ENCODE measurements around the gene TMC2. TPM values are rescaled to one million over a fixed set of nuclear protein-coding genes. Genes with fewer than 3 reads are reported as not detected.

The TMC2 gene
- total RNA-seq, 1 experiment from 2014 or later = not detected

- no peaks in the 10 kb centered on the region for H3K4me1 ChIP-seq (ENCODE audit: insufficient read depth, low read length, poor library complexity, severe bottlenecking)
- no peak overlapping the region for H3K27ac ChIP-seq (ENCODE audit: low read depth, low read length, poor library complexity, severe bottlenecking)
- ChIA-PET CTCF (no interaction called here), POLR2A (ENCODE audit: low non-redundant PET) (no interaction called here)
- no peaks in the 10 kb centered on the region for H3K27me3 ChIP-seq (replicated peaks; ENCODE audit: insufficient read depth, low read depth, low read length, poor library complexity)
- BruUV-seq (replicated peaks) = no TSS peak
- no peaks in the 10 kb centered on the region for H3K9me3 ChIP-seq (ENCODE audit: low read depth, low read length, poor library complexity, severe bottlenecking)
- intact Hi-C loops (cut with micrococcal nuclease; ENCODE audit: unreplicated experiment) = no loop called here
- no peaks in the 10 kb centered on the region for H3K36me3 ChIP-seq (ENCODE audit: insufficient read depth, low read length, poor library complexity, severe bottlenecking)
- no peak for TF ChIP-seq EZH2 (IDR thresholded peaks at IDR 0.05; ENCODE audit: borderline replicate concordance, low read depth, low read length, poor library complexity, severe bottlenecking)
- TF ChIP-seq CTCF (conservative IDR thresholded peaks at IDR 0.05; ENCODE audit: low read depth, low read length) = no peak
- no peak for DNase-seq (ENCODE audit: low spot score)
- no peak overlapping the region for H3K4me3 ChIP-seq (ENCODE audit: low read depth, low read length, poor library complexity, severe bottlenecking)
These were observed 83.0 kb downstream of the TMC2 start for GRCh38 chr20:2619337-2619736.

- H3K27ac ChIP-seq (ENCODE audit: low read depth, low read length, poor library complexity, severe bottlenecking) = no peak overlapping the region
- ChIA-PET POLR2A (ENCODE audit: low non-redundant PET) (no interaction called here), CTCF (no interaction called here)
- BruUV-seq (replicated peaks) = no TSS peak
- no peak overlapping the region for H3K4me3 ChIP-seq (ENCODE audit: low read depth, low read length, poor library complexity, severe bottlenecking)
- H3K36me3 ChIP-seq (ENCODE audit: insufficient read depth, low read length, poor library complexity, severe bottlenecking) = no peaks in the 10 kb centered on the region
- H3K27me3 ChIP-seq (replicated peaks; ENCODE audit: insufficient read depth, low read depth, low read length, poor library complexity) = no peaks in the 10 kb centered on the region
- intact Hi-C loops (cut with micrococcal nuclease; ENCODE audit: unreplicated experiment) = no loop called here
- TF ChIP-seq EZH2 (IDR thresholded peaks at IDR 0.05; ENCODE audit: borderline replicate concordance, low read depth, low read length, poor library complexity, severe bottlenecking) (no peak), CTCF (conservative IDR thresholded peaks at IDR 0.05; ENCODE audit: low read depth, low read length) (no peak)
- no peaks in the 10 kb centered on the region for H3K4me1 ChIP-seq (ENCODE audit: insufficient read depth, low read length, poor library complexity, severe bottlenecking)
- DNase-seq (ENCODE audit: low spot score) = no peak
- no peaks in the 10 kb centered on the region for H3K9me3 ChIP-seq (ENCODE audit: low read depth, low read length, poor library complexity, severe bottlenecking)
These were observed 83.7 kb downstream of the TMC2 start for GRCh38 chr20:2619961-2620595.

GRCh38 chr20:2624190-2624589 lies 87.8 kb downstream of the TMC2 start:
- Histone ChIP-seq H3K27ac (ENCODE audit: low read depth, low read length, poor library complexity, severe bottlenecking) (no peak overlapping the region), H3K27me3 (replicated peaks; ENCODE audit: insufficient read depth, low read depth, low read length, poor library complexity) (no peaks in the 10 kb centered on the region), H3K36me3 (ENCODE audit: insufficient read depth, low read length, poor library complexity, severe bottlenecking) (no peaks in the 10 kb centered on the region), H3K4me3 (ENCODE audit: low read depth, low read length, poor library complexity, severe bottlenecking) (no peak overlapping the region), H3K4me1 (ENCODE audit: insufficient read depth, low read length, poor library complexity, severe bottlenecking) (no peaks in the 10 kb centered on the region), H3K9me3 (ENCODE audit: low read depth, low read length, poor library complexity, severe bottlenecking) (no peaks in the 10 kb centered on the region)
- CTCF ChIA-PET = no interaction called here
- POLR2A ChIA-PET (ENCODE audit: low non-redundant PET) = no interaction called here
- no TSS peak for BruUV-seq (replicated peaks)
- DNase-seq (ENCODE audit: low spot score) = no peak
- no peak for TF ChIP-seq CTCF (conservative IDR thresholded peaks at IDR 0.05; ENCODE audit: low read depth, low read length)
- TF ChIP-seq EZH2 (IDR thresholded peaks at IDR 0.05; ENCODE audit: borderline replicate concordance, low read depth, low read length, poor library complexity, severe bottlenecking) = no peak
- intact Hi-C loops (cut with micrococcal nuclease; ENCODE audit: unreplicated experiment) = no loop called here

Data from A673 (cell line).